GM12878 (cell line): ENCODE results near the gene TCF12. TPM values are rescaled to one million over a fixed set of nuclear protein-coding genes. Genes with fewer than 3 reads are reported as not detected.

Experiments
- ATAC-seq: fragments of 200-7000 bp; cut with Tn5 transposase; 3 replicates; pipeline ENCODE4 v1.9.1; 2020; ENCODE audit warnings: mild to moderate bottlenecking, moderate library complexity
- BruUV-seq: library from RNA; stranded (reverse); fragments of 400-500 nt; replicated peaks from 2 replicates; lab custom pipeline; 2021; lab: Mats Ljungman, UMichigan
- CTCF ChIA-PET: fragments of 300-600 bp; sonication (Branson Sonifier 250); formaldehyde crosslinking; extraction: SDS; loops from one replicate; lab custom pipeline; 2021; ENCODE audit warnings: inconsistent platforms; lab: Yijun Ruan, JAX
- POLR2A ChIA-PET: fragments of 350-600 bp; formaldehyde crosslinking; extraction: SDS; loops from one replicate; lab custom pipeline; 2021; ENCODE audit warnings: inconsistent platforms; lab: Charles Lee
- RAD21 ChIA-PET: fragments of 300-600 bp; sonication (Branson Sonifier 250); formaldehyde crosslinking; loops from one replicate; lab custom pipeline; 2023; ENCODE audit warnings: antibody characterized with exemption; ENCODE audit not compliant: unreplicated experiment; lab: Charles Lee
- SMC1A ChIA-PET: fragments of 300-600 bp; sonication (Branson Sonifier 250); formaldehyde crosslinking; loops from one replicate; lab custom pipeline; 2023; ENCODE audit not compliant: unreplicated experiment, uncharacterized antibody; lab: Charles Lee
- DNase-seq: peaks from one replicate; pipeline ENCODE4 v3.0.0-alpha.2; 2011; ENCODE audit warnings: low read depth, low spot score
- FAIRE-seq: peaks from 3 replicates; lab custom pipeline; 2011; peaks lifted over from hg19 to GRCh38; lab: Jason Lieb, UNC
- H2AFZ ChIP-seq: 2 replicates; pipeline ENCODE4 v1.6.0; 2011; ENCODE audit warnings: low read depth, low read length, control low read depth; ENCODE audit not compliant: control insufficient read depth
- H3K27ac ChIP-seq: 2 replicates; pipeline ENCODE4 v1.5.1; 2011; ENCODE audit warnings: control low read depth; ENCODE audit not compliant: control insufficient read depth, insufficient read depth
- H3K27me3 ChIP-seq, 2 experiments: replicated peaks in 1 of 2; 2 replicates each; pipeline versions ENCODE4 v1.6.0 to v1.6.1; 2011; ENCODE audit warnings: low read length in 1 of 2; ENCODE audit not compliant: control insufficient read depth in 2 of 2, insufficient read depth in 2 of 2
- H3K36me3 ChIP-seq, 2 experiments: 2 replicates each; pipeline ENCODE4 v1.5.1; 2011; ENCODE audit warnings: low read length in 1 of 2; ENCODE audit not compliant: control insufficient read depth in 2 of 2, insufficient read depth in 2 of 2
- H3K4me1 ChIP-seq: 2 replicates; pipeline ENCODE4 v1.6.1; 2011; ENCODE audit warnings: mild to moderate bottlenecking, low read length, moderate library complexity, mixed read lengths; ENCODE audit not compliant: control insufficient read depth, insufficient read depth
- H3K4me2 ChIP-seq: 2 replicates; pipeline ENCODE4 v1.6.0; 2011; ENCODE audit warnings: control low read depth; ENCODE audit not compliant: control insufficient read depth, insufficient read depth
- H3K4me3 ChIP-seq: fragments of 200-600 bp; sonication (generic); 2 replicates; pipeline ENCODE4 v1.5.1; 2016
- H3K79me2 ChIP-seq: 2 replicates; pipeline ENCODE4 v1.6.0; 2011; ENCODE audit warnings: low read length; ENCODE audit not compliant: control insufficient read depth, insufficient read depth
- H3K9ac ChIP-seq: 2 replicates; pipeline ENCODE4 v1.8.0; 2011; ENCODE audit warnings: low read length, control low read depth, mixed read lengths; ENCODE audit not compliant: control insufficient read depth, insufficient read depth
- H3K9me3 ChIP-seq: replicated peaks from 3 replicates; pipeline ENCODE4 v1.5.1; 2011; ENCODE audit warnings: mild to moderate bottlenecking, low read length; ENCODE audit not compliant: control insufficient read depth, insufficient read depth
- H4K20me1 ChIP-seq: 2 replicates; pipeline ENCODE4 v1.6.0; 2011; ENCODE audit not compliant: control insufficient read depth, insufficient read depth
- CBFB ChIP-seq: IDR thresholded peaks from 2 replicates; pipeline ENCODE4 v1.6.1; 2016; ENCODE audit warnings: antibody characterized with exemption, low read depth
- CHD1 ChIP-seq: IDR thresholded peaks from 2 replicates; pipeline ENCODE4 v1.6.1; 2012; ENCODE audit warnings: low read depth, low read length, improper control_type of control experiment
- NBN ChIP-seq: fragments of 450-650 bp; IDR thresholded peaks from 2 replicates; pipeline ENCODE4 v1.6.1; 2016
- PAX5 ChIP-seq: IDR thresholded peaks from 2 replicates; pipeline ENCODE4 v1.6.1; 2011; ENCODE audit warnings: low read depth, low read length, borderline replicate concordance
- RAD21 ChIP-seq: IDR thresholded peaks from 2 replicates; pipeline ENCODE4 v1.6.1; 2011; ENCODE audit warnings: mild to moderate bottlenecking, low read depth, low read length, moderate library complexity; ENCODE audit not compliant: insufficient read depth
- SP1 ChIP-seq: IDR thresholded peaks from one replicate; pipeline ENCODE4 v1.6.1; 2011; ENCODE audit warnings: low read depth, low read length
- SRF ChIP-seq, 2 experiments: IDR thresholded peaks; 2 replicates each; pipeline ENCODE4 v1.6.1; 2011; ENCODE audit warnings: low read depth in 2 of 2, low read length in 2 of 2, mild to moderate bottlenecking in 1 of 2, moderate library complexity in 1 of 2
- ZZZ3 ChIP-seq: IDR thresholded peaks from 2 replicates; pipeline ENCODE4 v1.6.1; 2011; ENCODE audit warnings: low read depth; ENCODE audit not compliant: control insufficient read depth, insufficient read length
- WGBS: methylation state at CpG from one replicate; pipeline ENCODE4 v1.1.6; 2016; ENCODE audit warnings: low lambda C conversion rate; ENCODE audit not compliant: insufficient replicate concordance, insufficient coverage; ENCODE audit errors: missing lambda C conversion rate; 5-methylcytosine and 5-hydroxymethylcytosine counted together
- in situ Hi-C: fragments of 300-500 bp; cut with MboI; formaldehyde crosslinking; loops from 9 replicates; pipeline ENCODE4 v1.14.3; 2018; ENCODE audit warnings: mixed read lengths
- intact Hi-C: fragments of 100-400 bp; cut with micrococcal nuclease; formaldehyde crosslinking; loops from one replicate; pipeline ENCODE4 v1.14.2; 2022; ENCODE audit not compliant: unreplicated experiment
- polyA plus RNA-seq, 11 experiments: library from polyadenylated mRNA; depleted of rRNA in 4 of 11; unstranded in 6 of 11; stranded (reverse) in 5 of 11; fragments of >200 nt; fragmentation: Nextera tagmentation in 4 of 11; fragmentation: Illumina TruSeq in 1 of 11; extraction: Ambion mirVana in 4 of 11; extraction: Trizol in 1 of 11; gene quantifications; 1 replicate in 1 of 11; 2 replicates in 10 of 11; pipeline versions ENCODE4 v1.2.1 to v1.2.3, GENCODE V29; 2011 to 2016; ENCODE audit warnings: inconsistent platforms in 2 of 11, missing spikeins in 2 of 11, low read depth in 1 of 11
- total RNA-seq, 4 experiments: library from RNA; depleted of rRNA in 3 of 4; stranded (reverse); fragments of >200 nt in 3 of 4; fragmentation: Illumina TruSeq in 1 of 4; extraction: Trizol in 1 of 4; gene quantifications; 2 replicates each; pipeline versions ENCODE4 v1.2.1 to v1.2.3, GENCODE V29; 2013 to 2021
- TF ChIP-seq, protein P1 (sequence below): fragments of 450-650 bp; IDR thresholded peaks from 2 replicates; pipeline ENCODE4 v1.6.1; 2017; ENCODE audit warnings: mild to moderate bottlenecking, moderate library complexity
- TF ChIP-seq, protein P2 (sequence below): fragments of 450-650 bp; IDR thresholded peaks from 2 replicates; pipeline ENCODE4 v1.6.1; 2017; ENCODE audit warnings: mild to moderate bottlenecking
- TF ChIP-seq, protein P3 (sequence below): IDR thresholded peaks from 2 replicates; pipeline ENCODE4 v1.6.1; 2012; ENCODE audit warnings: improper control_type of control experiment, low read depth, low read length; ENCODE audit not compliant: insufficient replicate concordance
- TF ChIP-seq, protein P4 (sequence below): fragments of 450-650 bp; IDR thresholded peaks from 2 replicates; pipeline ENCODE4 v1.6.1; 2017; ENCODE audit warnings: low read depth, mild to moderate bottlenecking, moderate library complexity

Gene TCF12
- total and polyA plus RNA-seq, 10 of the 15 experiments (the other 5 are each of a cell fraction or from before 2014, with no cell fraction given), result 8.2 to 70.9 (median 49.5) TPM

DNA sequence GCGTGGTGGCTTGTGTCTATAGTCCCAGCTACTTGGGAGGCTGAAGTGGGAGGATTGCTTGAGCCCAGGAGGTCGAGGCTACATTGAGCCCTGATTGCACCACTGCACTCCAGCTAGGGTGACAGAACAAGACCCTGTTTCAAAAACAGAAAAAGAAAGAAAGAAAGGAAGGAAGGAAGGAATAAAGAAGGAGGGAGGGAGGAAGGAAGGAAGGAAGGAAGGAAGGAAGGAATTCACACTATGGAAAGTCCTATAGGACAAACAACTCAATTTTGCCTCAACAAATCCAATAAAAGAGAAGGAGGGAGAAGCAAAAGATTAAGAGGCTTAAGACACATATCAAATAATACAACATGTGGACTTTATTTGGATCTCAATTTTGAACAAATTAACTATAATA is 16.5 kb upstream of the TCF12 start:
- WGBS, result 12% methylated on average over 2 of the region's 2 CpGs
- no peaks in the 10 kb centered on the region for H3K4me1 ChIP-seq
- in situ Hi-C loops, result no loop called here
- no peak overlapping the region for H3K27ac ChIP-seq
- DNase-seq (no peak), ATAC-seq (no peak), FAIRE-seq (no peak)
- no peaks in the 10 kb centered on the region for H4K20me1 ChIP-seq
- no peaks in the 10 kb centered on the region for H3K9me3 ChIP-seq
- H3K79me2 ChIP-seq, result no peaks in the 10 kb centered on the region
- H2AFZ ChIP-seq, result no peak overlapping the region
- CTCF ChIA-PET, result interaction anchor here (0.6 kb wide), 1 partner anchor 189 kb away, joined by 3 read pairs; no protein-coding TSS in a partner anchor
- SMC1A ChIA-PET, result no interaction called here
- TF ChIP-seq PAX5, result no peak
- TF ChIP-seq, protein P1, sequence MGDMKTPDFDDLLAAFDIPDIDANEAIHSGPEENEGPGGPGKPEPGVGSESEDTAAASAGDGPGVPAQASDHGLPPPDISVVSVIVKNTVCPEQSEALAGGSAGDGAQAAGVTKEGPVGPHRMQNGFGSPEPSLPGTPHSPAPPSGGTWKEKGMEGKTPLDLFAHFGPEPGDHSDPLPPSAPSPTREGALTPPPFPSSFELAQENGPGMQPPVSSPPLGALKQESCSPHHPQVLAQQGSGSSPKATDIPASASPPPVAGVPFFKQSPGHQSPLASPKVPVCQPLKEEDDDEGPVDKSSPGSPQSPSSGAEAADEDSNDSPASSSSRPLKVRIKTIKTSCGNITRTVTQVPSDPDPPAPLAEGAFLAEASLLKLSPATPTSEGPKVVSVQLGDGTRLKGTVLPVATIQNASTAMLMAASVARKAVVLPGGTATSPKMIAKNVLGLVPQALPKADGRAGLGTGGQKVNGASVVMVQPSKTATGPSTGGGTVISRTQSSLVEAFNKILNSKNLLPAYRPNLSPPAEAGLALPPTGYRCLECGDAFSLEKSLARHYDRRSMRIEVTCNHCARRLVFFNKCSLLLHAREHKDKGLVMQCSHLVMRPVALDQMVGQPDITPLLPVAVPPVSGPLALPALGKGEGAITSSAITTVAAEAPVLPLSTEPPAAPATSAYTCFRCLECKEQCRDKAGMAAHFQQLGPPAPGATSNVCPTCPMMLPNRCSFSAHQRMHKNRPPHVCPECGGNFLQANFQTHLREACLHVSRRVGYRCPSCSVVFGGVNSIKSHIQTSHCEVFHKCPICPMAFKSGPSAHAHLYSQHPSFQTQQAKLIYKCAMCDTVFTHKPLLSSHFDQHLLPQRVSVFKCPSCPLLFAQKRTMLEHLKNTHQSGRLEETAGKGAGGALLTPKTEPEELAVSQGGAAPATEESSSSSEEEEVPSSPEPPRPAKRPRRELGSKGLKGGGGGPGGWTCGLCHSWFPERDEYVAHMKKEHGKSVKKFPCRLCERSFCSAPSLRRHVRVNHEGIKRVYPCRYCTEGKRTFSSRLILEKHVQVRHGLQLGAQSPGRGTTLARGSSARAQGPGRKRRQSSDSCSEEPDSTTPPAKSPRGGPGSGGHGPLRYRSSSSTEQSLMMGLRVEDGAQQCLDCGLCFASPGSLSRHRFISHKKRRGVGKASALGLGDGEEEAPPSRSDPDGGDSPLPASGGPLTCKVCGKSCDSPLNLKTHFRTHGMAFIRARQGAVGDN, result no peak
- no peak for TF ChIP-seq NBN
- TF ChIP-seq, protein P2, sequence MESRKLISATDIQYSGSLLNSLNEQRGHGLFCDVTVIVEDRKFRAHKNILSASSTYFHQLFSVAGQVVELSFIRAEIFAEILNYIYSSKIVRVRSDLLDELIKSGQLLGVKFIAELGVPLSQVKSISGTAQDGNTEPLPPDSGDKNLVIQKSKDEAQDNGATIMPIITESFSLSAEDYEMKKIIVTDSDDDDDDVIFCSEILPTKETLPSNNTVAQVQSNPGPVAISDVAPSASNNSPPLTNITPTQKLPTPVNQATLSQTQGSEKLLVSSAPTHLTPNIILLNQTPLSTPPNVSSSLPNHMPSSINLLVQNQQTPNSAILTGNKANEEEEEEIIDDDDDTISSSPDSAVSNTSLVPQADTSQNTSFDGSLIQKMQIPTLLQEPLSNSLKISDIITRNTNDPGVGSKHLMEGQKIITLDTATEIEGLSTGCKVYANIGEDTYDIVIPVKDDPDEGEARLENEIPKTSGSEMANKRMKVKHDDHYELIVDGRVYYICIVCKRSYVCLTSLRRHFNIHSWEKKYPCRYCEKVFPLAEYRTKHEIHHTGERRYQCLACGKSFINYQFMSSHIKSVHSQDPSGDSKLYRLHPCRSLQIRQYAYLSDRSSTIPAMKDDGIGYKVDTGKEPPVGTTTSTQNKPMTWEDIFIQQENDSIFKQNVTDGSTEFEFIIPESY, result no peak
- TF ChIP-seq, protein P3, sequence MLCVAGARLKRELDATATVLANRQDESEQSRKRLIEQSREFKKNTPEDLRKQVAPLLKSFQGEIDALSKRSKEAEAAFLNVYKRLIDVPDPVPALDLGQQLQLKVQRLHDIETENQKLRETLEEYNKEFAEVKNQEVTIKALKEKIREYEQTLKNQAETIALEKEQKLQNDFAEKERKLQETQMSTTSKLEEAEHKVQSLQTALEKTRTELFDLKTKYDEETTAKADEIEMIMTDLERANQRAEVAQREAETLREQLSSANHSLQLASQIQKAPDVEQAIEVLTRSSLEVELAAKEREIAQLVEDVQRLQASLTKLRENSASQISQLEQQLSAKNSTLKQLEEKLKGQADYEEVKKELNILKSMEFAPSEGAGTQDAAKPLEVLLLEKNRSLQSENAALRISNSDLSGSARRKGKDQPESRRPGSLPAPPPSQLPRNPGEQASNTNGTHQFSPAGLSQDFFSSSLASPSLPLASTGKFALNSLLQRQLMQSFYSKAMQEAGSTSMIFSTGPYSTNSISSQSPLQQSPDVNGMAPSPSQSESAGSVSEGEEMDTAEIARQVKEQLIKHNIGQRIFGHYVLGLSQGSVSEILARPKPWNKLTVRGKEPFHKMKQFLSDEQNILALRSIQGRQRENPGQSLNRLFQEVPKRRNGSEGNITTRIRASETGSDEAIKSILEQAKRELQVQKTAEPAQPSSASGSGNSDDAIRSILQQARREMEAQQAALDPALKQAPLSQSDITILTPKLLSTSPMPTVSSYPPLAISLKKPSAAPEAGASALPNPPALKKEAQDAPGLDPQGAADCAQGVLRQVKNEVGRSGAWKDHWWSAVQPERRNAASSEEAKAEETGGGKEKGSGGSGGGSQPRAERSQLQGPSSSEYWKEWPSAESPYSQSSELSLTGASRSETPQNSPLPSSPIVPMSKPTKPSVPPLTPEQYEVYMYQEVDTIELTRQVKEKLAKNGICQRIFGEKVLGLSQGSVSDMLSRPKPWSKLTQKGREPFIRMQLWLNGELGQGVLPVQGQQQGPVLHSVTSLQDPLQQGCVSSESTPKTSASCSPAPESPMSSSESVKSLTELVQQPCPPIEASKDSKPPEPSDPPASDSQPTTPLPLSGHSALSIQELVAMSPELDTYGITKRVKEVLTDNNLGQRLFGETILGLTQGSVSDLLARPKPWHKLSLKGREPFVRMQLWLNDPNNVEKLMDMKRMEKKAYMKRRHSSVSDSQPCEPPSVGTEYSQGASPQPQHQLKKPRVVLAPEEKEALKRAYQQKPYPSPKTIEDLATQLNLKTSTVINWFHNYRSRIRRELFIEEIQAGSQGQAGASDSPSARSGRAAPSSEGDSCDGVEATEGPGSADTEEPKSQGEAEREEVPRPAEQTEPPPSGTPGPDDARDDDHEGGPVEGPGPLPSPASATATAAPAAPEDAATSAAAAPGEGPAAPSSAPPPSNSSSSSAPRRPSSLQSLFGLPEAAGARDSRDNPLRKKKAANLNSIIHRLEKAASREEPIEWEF, result no peak
- TF ChIP-seq SRF (IDR thresholded peaks at IDR 0.05; ENCODE audit: low read depth in 2 of 2, low read length in 2 of 2), result no peak
- TF ChIP-seq CHD1, result no peak
- TF ChIP-seq, protein P4, sequence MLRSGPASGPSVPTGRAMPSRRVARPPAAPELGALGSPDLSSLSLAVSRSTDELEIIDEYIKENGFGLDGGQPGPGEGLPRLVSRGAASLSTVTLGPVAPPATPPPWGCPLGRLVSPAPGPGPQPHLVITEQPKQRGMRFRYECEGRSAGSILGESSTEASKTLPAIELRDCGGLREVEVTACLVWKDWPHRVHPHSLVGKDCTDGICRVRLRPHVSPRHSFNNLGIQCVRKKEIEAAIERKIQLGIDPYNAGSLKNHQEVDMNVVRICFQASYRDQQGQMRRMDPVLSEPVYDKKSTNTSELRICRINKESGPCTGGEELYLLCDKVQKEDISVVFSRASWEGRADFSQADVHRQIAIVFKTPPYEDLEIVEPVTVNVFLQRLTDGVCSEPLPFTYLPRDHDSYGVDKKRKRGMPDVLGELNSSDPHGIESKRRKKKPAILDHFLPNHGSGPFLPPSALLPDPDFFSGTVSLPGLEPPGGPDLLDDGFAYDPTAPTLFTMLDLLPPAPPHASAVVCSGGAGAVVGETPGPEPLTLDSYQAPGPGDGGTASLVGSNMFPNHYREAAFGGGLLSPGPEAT, result no peak
- no peak for TF ChIP-seq SP1
- TF ChIP-seq ZZZ3, result no peak
- TF ChIP-seq RAD21, result no peak
- TF ChIP-seq CBFB, result no peak
- no peak overlapping the region for H3K9ac ChIP-seq
- BruUV-seq, result no TSS peak
- H3K4me3 ChIP-seq, result no peak overlapping the region
- POLR2A ChIA-PET, result no interaction called here
- no peaks in the 10 kb centered on the region for H3K36me3 ChIP-seq
- no peaks in the 10 kb centered on the region for H3K27me3 ChIP-seq
- no peak overlapping the region for H3K4me2 ChIP-seq
- RAD21 ChIA-PET, result interaction anchor here (1.6 kb wide), 1 partner anchor 9 kb away, joined by 4 read pairs; no protein-coding TSS in a partner anchor
- intact Hi-C loops, result no loop called here
